Measurements from ENCODE around the gene CHST2. TPM values are rescaled to one million over a fixed set of nuclear protein-coding genes. Genes with fewer than 3 reads are reported as not detected.

Gene CHST2
- total RNA-seq, 1 experiment from 2014 or later: 1.7 TPM

GRCh38 chr3:143150071-143150470 is 30.5 kb downstream of the CHST2 start (continued):
- no peak for TF ChIP-seq CTCF (IDR thresholded peaks at IDR 0.05 in 2 of 3, conservative IDR thresholded peaks at IDR 0.05 in 1 of 3; ENCODE audit: borderline replicate concordance in 1 of 3, insufficient read depth in 1 of 3, low read depth in 2 of 3, low read length in 2 of 3)
- TF ChIP-seq ZBTB33 (IDR thresholded peaks at IDR 0.05; ENCODE audit: extremely low read depth, insufficient replicate concordance, low read length): no peak
- TF ChIP-seq EZH2phosphoT487 (IDR thresholded peaks at IDR 0.05; ENCODE audit: borderline replicate concordance): no peak
- no peak for TF ChIP-seq MAX (IDR thresholded peaks at IDR 0.05)
- TF ChIP-seq FOSL1 (IDR thresholded peaks at IDR 0.05; ENCODE audit: low read depth): no peak
- no peak for TF ChIP-seq SIN3A (IDR thresholded peaks at IDR 0.05; ENCODE audit: low read depth)
- TF ChIP-seq YY1 (IDR thresholded peaks at IDR 0.05; ENCODE audit: extremely low read depth, insufficient replicate concordance, low read depth, low read length): no peak
- no peak for TF ChIP-seq ZNF274 (IDR thresholded peaks at IDR 0.05; ENCODE audit: low read depth, low read length)
- TF ChIP-seq CEBPB (IDR thresholded peaks at IDR 0.05; ENCODE audit: low read depth): no peak
- TF ChIP-seq SP1 (IDR thresholded peaks at IDR 0.05; ENCODE audit: low read depth): no peak
